GM12878 (cell line): ENCODE results near the gene NPTX1. TPM values are rescaled to one million over a fixed set of nuclear protein-coding genes. Genes with fewer than 3 reads are reported as not detected.

Source experiments
- ATAC-seq: fragments of 200-7000 bp; cut with Tn5 transposase; 3 replicates; pipeline ENCODE4 v1.9.1; 2020; ENCODE audit warnings: mild to moderate bottlenecking, moderate library complexity
- BruUV-seq: library from RNA; stranded (reverse); fragments of 400-500 nt; replicated peaks from 2 replicates; lab custom pipeline; 2021; lab: Mats Ljungman, UMichigan
- CTCF ChIA-PET: fragments of 300-600 bp; sonication (Branson Sonifier 250); formaldehyde crosslinking; extraction: SDS; loops from one replicate; lab custom pipeline; 2021; ENCODE audit warnings: inconsistent platforms; lab: Yijun Ruan, JAX
- POLR2A ChIA-PET: fragments of 350-600 bp; formaldehyde crosslinking; extraction: SDS; loops from one replicate; lab custom pipeline; 2021; ENCODE audit warnings: inconsistent platforms; lab: Charles Lee
- RAD21 ChIA-PET: fragments of 300-600 bp; sonication (Branson Sonifier 250); formaldehyde crosslinking; loops from one replicate; lab custom pipeline; 2023; ENCODE audit warnings: antibody characterized with exemption; ENCODE audit not compliant: unreplicated experiment; lab: Charles Lee
- SMC1A ChIA-PET: fragments of 300-600 bp; sonication (Branson Sonifier 250); formaldehyde crosslinking; loops from one replicate; lab custom pipeline; 2023; ENCODE audit not compliant: unreplicated experiment, uncharacterized antibody; lab: Charles Lee
- DNase-seq: peaks from one replicate; pipeline ENCODE4 v3.0.0-alpha.2; 2011; ENCODE audit warnings: low read depth, low spot score
- FAIRE-seq: peaks from 3 replicates; lab custom pipeline; 2011; peaks lifted over from hg19 to GRCh38; lab: Jason Lieb, UNC
- H2AFZ ChIP-seq: 2 replicates; pipeline ENCODE4 v1.6.0; 2011; ENCODE audit warnings: low read depth, low read length, control low read depth; ENCODE audit not compliant: control insufficient read depth
- H3K27ac ChIP-seq: 2 replicates; pipeline ENCODE4 v1.5.1; 2011; ENCODE audit warnings: control low read depth; ENCODE audit not compliant: control insufficient read depth, insufficient read depth
- H3K27me3 ChIP-seq, 2 experiments: replicated peaks in 1 of 2; 2 replicates each; pipeline versions ENCODE4 v1.6.0 to v1.6.1; 2011; ENCODE audit warnings: low read length in 1 of 2; ENCODE audit not compliant: control insufficient read depth in 2 of 2, insufficient read depth in 2 of 2
- H3K36me3 ChIP-seq, 2 experiments: 2 replicates each; pipeline ENCODE4 v1.5.1; 2011; ENCODE audit warnings: low read length in 1 of 2; ENCODE audit not compliant: control insufficient read depth in 2 of 2, insufficient read depth in 2 of 2
- H3K4me1 ChIP-seq: 2 replicates; pipeline ENCODE4 v1.6.1; 2011; ENCODE audit warnings: mild to moderate bottlenecking, low read length, moderate library complexity, mixed read lengths; ENCODE audit not compliant: control insufficient read depth, insufficient read depth
- H3K4me2 ChIP-seq: 2 replicates; pipeline ENCODE4 v1.6.0; 2011; ENCODE audit warnings: control low read depth; ENCODE audit not compliant: control insufficient read depth, insufficient read depth
- H3K4me3 ChIP-seq: fragments of 200-600 bp; sonication (generic); 2 replicates; pipeline ENCODE4 v1.5.1; 2016
- H3K79me2 ChIP-seq: 2 replicates; pipeline ENCODE4 v1.6.0; 2011; ENCODE audit warnings: low read length; ENCODE audit not compliant: control insufficient read depth, insufficient read depth
- H3K9ac ChIP-seq: 2 replicates; pipeline ENCODE4 v1.8.0; 2011; ENCODE audit warnings: low read length, control low read depth, mixed read lengths; ENCODE audit not compliant: control insufficient read depth, insufficient read depth
- H3K9me3 ChIP-seq: replicated peaks from 3 replicates; pipeline ENCODE4 v1.5.1; 2011; ENCODE audit warnings: mild to moderate bottlenecking, low read length; ENCODE audit not compliant: control insufficient read depth, insufficient read depth
- H4K20me1 ChIP-seq: 2 replicates; pipeline ENCODE4 v1.6.0; 2011; ENCODE audit not compliant: control insufficient read depth, insufficient read depth
- CHD1 ChIP-seq: IDR thresholded peaks from 2 replicates; pipeline ENCODE4 v1.6.1; 2012; ENCODE audit warnings: low read depth, low read length, improper control_type of control experiment
- DPF2 ChIP-seq: fragments of 450-650 bp; IDR thresholded peaks from 2 replicates; pipeline ENCODE4 v1.6.1; 2017; ENCODE audit warnings: mild to moderate bottlenecking
- EGR1 ChIP-seq, 2 experiments: IDR thresholded peaks; 1 replicate in 1 of 2; 2 replicates in 1 of 2; pipeline ENCODE4 v1.6.1; 2011 to 2012; ENCODE audit warnings: low read depth in 2 of 2, low read length in 2 of 2, borderline replicate concordance in 1 of 2, mild to moderate bottlenecking in 1 of 2, moderate library complexity in 1 of 2
- IKZF1 ChIP-seq: fragments of 450-650 bp; conservative IDR thresholded peaks from 2 replicates; pipeline ENCODE4 v1.6.1; 2017; ENCODE audit warnings: antibody characterized with exemption, mild to moderate bottlenecking
- IRF3 ChIP-seq: fragments of 450-650 bp; IDR thresholded peaks from 2 replicates; pipeline ENCODE4 v1.6.1; 2014; ENCODE audit warnings: mild to moderate bottlenecking
- MTA3 ChIP-seq: IDR thresholded peaks from 2 replicates; pipeline ENCODE4 v1.6.1; 2012; ENCODE audit warnings: low read length, inconsistent platforms, borderline replicate concordance
- NFIC ChIP-seq: IDR thresholded peaks from 2 replicates; pipeline ENCODE4 v1.6.1; 2012; ENCODE audit warnings: low read depth, mild to moderate bottlenecking, inconsistent platforms, low read length, moderate library complexity
- PAX5 ChIP-seq: IDR thresholded peaks from 2 replicates; pipeline ENCODE4 v1.6.1; 2011; ENCODE audit warnings: low read depth, low read length, borderline replicate concordance
- SMAD1 ChIP-seq: fragments of 450-650 bp; IDR thresholded peaks from 2 replicates; pipeline ENCODE4 v1.6.1; 2018; ENCODE audit warnings: mild to moderate bottlenecking, low read depth; ENCODE audit not compliant: partially characterized antibody
- SMAD5 ChIP-seq: IDR thresholded peaks from 2 replicates; pipeline ENCODE4 v1.6.1; 2016; ENCODE audit warnings: antibody characterized with exemption, low read depth
- SMARCA5 ChIP-seq: fragments of 450-650 bp; IDR thresholded peaks from 2 replicates; pipeline ENCODE4 v1.6.1; 2017; ENCODE audit warnings: mild to moderate bottlenecking
- SP1 ChIP-seq: IDR thresholded peaks from one replicate; pipeline ENCODE4 v1.6.1; 2011; ENCODE audit warnings: low read depth, low read length
- SREBF2 ChIP-seq: IDR thresholded peaks from 2 replicates; pipeline ENCODE4 v1.6.1; 2012; ENCODE audit warnings: mild to moderate bottlenecking, low read length
- SUZ12 ChIP-seq: fragments of 200-600 bp; sonication (generic); IDR thresholded peaks from one replicate; pipeline ENCODE4 v1.6.1; 2018; ENCODE audit warnings: antibody characterized with exemption, mild to moderate bottlenecking; ENCODE audit not compliant: unreplicated experiment
- TBL1XR1 ChIP-seq: IDR thresholded peaks from 2 replicates; pipeline ENCODE4 v1.6.1; 2012; ENCODE audit warnings: low read depth, low read length, improper control_type of control experiment
- TCF12 ChIP-seq: IDR thresholded peaks from 2 replicates; pipeline ENCODE4 v1.6.1; 2011; ENCODE audit warnings: low read depth, mild to moderate bottlenecking, low read length
- WRNIP1 ChIP-seq: IDR thresholded peaks from 2 replicates; pipeline ENCODE4 v1.6.1; 2011; ENCODE audit warnings: low read depth, low read length, improper control_type of control experiment, borderline replicate concordance
- ZBTB33 ChIP-seq: fragments of 450-650 bp; IDR thresholded peaks from 2 replicates; pipeline ENCODE4 v1.6.1; 2017; ENCODE audit warnings: mild to moderate bottlenecking
- ZNF207 ChIP-seq: fragments of 450-650 bp; IDR thresholded peaks from 2 replicates; pipeline ENCODE4 v1.6.1; 2014; ENCODE audit warnings: antibody characterized with exemption, mild to moderate bottlenecking, borderline replicate concordance
- WGBS: methylation state at CpG from one replicate; pipeline ENCODE4 v1.1.6; 2016; ENCODE audit warnings: low lambda C conversion rate; ENCODE audit not compliant: insufficient replicate concordance, insufficient coverage; ENCODE audit errors: missing lambda C conversion rate; 5-methylcytosine and 5-hydroxymethylcytosine counted together
- in situ Hi-C: fragments of 300-500 bp; cut with MboI; formaldehyde crosslinking; loops from 9 replicates; pipeline ENCODE4 v1.14.3; 2018; ENCODE audit warnings: mixed read lengths
- intact Hi-C: fragments of 100-400 bp; cut with micrococcal nuclease; formaldehyde crosslinking; loops from one replicate; pipeline ENCODE4 v1.14.2; 2022; ENCODE audit not compliant: unreplicated experiment
- polyA plus RNA-seq, 11 experiments: library from polyadenylated mRNA; depleted of rRNA in 4 of 11; unstranded in 6 of 11; stranded (reverse) in 5 of 11; fragments of >200 nt; fragmentation: Nextera tagmentation in 4 of 11; fragmentation: Illumina TruSeq in 1 of 11; extraction: Ambion mirVana in 4 of 11; extraction: Trizol in 1 of 11; gene quantifications; 1 replicate in 1 of 11; 2 replicates in 10 of 11; pipeline versions ENCODE4 v1.2.1 to v1.2.3, GENCODE V29; 2011 to 2016; ENCODE audit warnings: inconsistent platforms in 2 of 11, missing spikeins in 2 of 11, low read depth in 1 of 11
- total RNA-seq, 4 experiments: library from RNA; depleted of rRNA in 3 of 4; stranded (reverse); fragments of >200 nt in 3 of 4; fragmentation: Illumina TruSeq in 1 of 4; extraction: Trizol in 1 of 4; gene quantifications; 2 replicates each; pipeline versions ENCODE4 v1.2.1 to v1.2.3, GENCODE V29; 2013 to 2021

NPTX1 gene
- total and polyA plus RNA-seq, 10 of the 15 experiments (the other 5 are each of a cell fraction or from before 2014, with no cell fraction given), result not detected

GRCh38 chr17:80470603-80471002, 5.8 kb downstream of the NPTX1 start:
- intact Hi-C loops (no loop called here), in situ Hi-C loops (no loop called here)
- BruUV-seq, result no TSS peak
- no peaks in the 10 kb centered on the region for H3K9me3 ChIP-seq
- SMC1A ChIA-PET, result no interaction called here
- no peak for FAIRE-seq
- H3K27ac ChIP-seq, result no peak overlapping the region
- TF ChIP-seq SP1 (no peak), IRF3 (no peak), TCF12 (no peak), MTA3 (no peak), CHD1 (no peak), PAX5 (no peak)
- ATAC-seq, result no peak
- CTCF ChIA-PET, result no interaction called here
- H3K4me2 ChIP-seq, result no peak overlapping the region
- peaks cover 15 to 19% of the 10 kb centered on the region in 2 experiments; a peak in 3 of 4 replicates for H3K27me3 ChIP-seq
- no peaks in the 10 kb centered on the region for H3K79me2 ChIP-seq
- H2AFZ ChIP-seq, result no peak overlapping the region
- POLR2A ChIA-PET, result no interaction called here
- H3K4me1 ChIP-seq, result no peaks in the 10 kb centered on the region
- 59% methylated on average over 20 of the region's 21 CpGs for WGBS
- H4K20me1 ChIP-seq, result no peaks in the 10 kb centered on the region
- DNase-seq, result no peak
- no peaks in the 10 kb centered on the region for H3K36me3 ChIP-seq
- H3K9ac ChIP-seq, result no peak overlapping the region
- RAD21 ChIA-PET, result no interaction called here
- no peak overlapping the region for H3K4me3 ChIP-seq

GRCh38 chr17:80469667-80470066, 6.7 kb downstream of the NPTX1 start:
- Histone ChIP-seq H3K27me3 (peaks cover 12 to 15% of the 10 kb centered on the region in 2 experiments; a peak in 3 of 4 replicates), H3K9ac (no peak overlapping the region), H2AFZ (no peak overlapping the region), H3K27ac (no peak overlapping the region), H3K4me1 (no peaks in the 10 kb centered on the region), H4K20me1 (no peaks in the 10 kb centered on the region), H3K36me3 (no peaks in the 10 kb centered on the region), H3K79me2 (no peaks in the 10 kb centered on the region), H3K4me2 (no peak overlapping the region), H3K4me3 (no peak overlapping the region), H3K9me3 (no peaks in the 10 kb centered on the region)
- WGBS, result 27% methylated on average over 11 of the region's 11 CpGs
- FAIRE-seq (no peak), ATAC-seq (no peak), DNase-seq (no peak)
- RAD21 ChIA-PET, result no interaction called here
- in situ Hi-C loops, result no loop called here
- CTCF ChIA-PET, result no interaction called here
- SMC1A ChIA-PET, result no interaction called here
- BruUV-seq, result no TSS peak
- intact Hi-C loops, result no loop called here
- POLR2A ChIA-PET, result no interaction called here
- TF ChIP-seq TBL1XR1 (no peak), EGR1 (IDR thresholded peaks at IDR 0.05; ENCODE audit: borderline replicate concordance in 1 of 2, low read depth in 2 of 2, low read length in 2 of 2) (no peak), SMAD5 (no peak), SP1 (no peak), SMARCA5 (no peak), SREBF2 (no peak), WRNIP1 (no peak), IKZF1 (no peak), NFIC (no peak), SUZ12 (no peak), ZNF207 (no peak), SMAD1 (no peak), DPF2 (no peak), ZBTB33 (no peak)
